Liver (tissue), 9 donors: Measurements from ENCODE around the gene ZNF836. TPM values are rescaled to one million over a fixed set of nuclear protein-coding genes. Genes with fewer than 3 reads are reported as not detected.

ENCODE experiments used
- DNase-seq: peaks from one replicate; pipeline ENCODE4 v3.0.0-alpha.2; 2017; ENCODE audit warnings: low spot score
- H3K27ac ChIP-seq, 2 donors: one replicate each; pipeline ENCODE4 v1.7.0; 2013; ENCODE audit warnings: inconsistent platforms in 2 of 2, low read length in 2 of 2, control low read depth in 1 of 2, low read depth in 1 of 2, mild to moderate bottlenecking in 1 of 2
- H3K27me3 ChIP-seq, 4 donors: one replicate each; pipeline versions ENCODE4 v1.6.1 to v1.7.0; 2013; ENCODE audit warnings: low read length in 3 of 4, inconsistent platforms in 1 of 4, mild to moderate bottlenecking in 1 of 4, moderate library complexity in 1 of 4; ENCODE audit not compliant: control insufficient read depth in 4 of 4, insufficient read depth in 4 of 4
- H3K36me3 ChIP-seq, 4 donors: one replicate each; pipeline versions ENCODE4 v1.6.1 to v1.7.0; 2013; ENCODE audit warnings: low read length in 3 of 4, mild to moderate bottlenecking in 3 of 4, low read depth in 1 of 4, moderate library complexity in 1 of 4; ENCODE audit not compliant: control insufficient read depth in 4 of 4, insufficient read depth in 3 of 4
- H3K4me1 ChIP-seq, 4 donors: one replicate each; pipeline versions ENCODE4 v1.6.1 to v1.7.0; 2013; ENCODE audit warnings: low read length in 3 of 4, mild to moderate bottlenecking in 3 of 4, moderate library complexity in 1 of 4; ENCODE audit not compliant: control insufficient read depth in 4 of 4, insufficient read depth in 4 of 4
- H3K4me3 ChIP-seq, 3 donors: one replicate each; pipeline versions ENCODE4 v1.6.1 to v1.7.0; 2013; ENCODE audit warnings: low read length in 3 of 3, control low read depth in 1 of 3, low read depth in 1 of 3, mild to moderate bottlenecking in 1 of 3
- H3K9ac ChIP-seq, 2 donors: one replicate each; pipeline ENCODE4 v1.7.0; 2013; ENCODE audit warnings: low read length in 2 of 2, mild to moderate bottlenecking in 2 of 2, moderate library complexity in 2 of 2, control low read depth in 1 of 2, low read depth in 1 of 2
- H3K9me3 ChIP-seq, 4 donors: one replicate each; pipeline versions ENCODE4 v1.6.1 to v1.7.0; 2013; ENCODE audit warnings: low read length in 3 of 4; ENCODE audit not compliant: control insufficient read depth in 4 of 4
- ATF3 ChIP-seq: IDR thresholded peaks from 2 replicates; pipeline ENCODE4 v1.6.1; 2016; ENCODE audit warnings: antibody characterized with exemption
- CTCF ChIP-seq: fragments of 150-350 bp; IDR thresholded peaks from 2 replicates; pipeline ENCODE4 v1.5.1; 2017; ENCODE audit warnings: improper control_type of control experiment, low read depth, low read length; ENCODE audit not compliant: missing input control
- EGR1 ChIP-seq, 2 donors: IDR thresholded peaks; 2 replicates each; pipeline ENCODE4 v1.6.1; 2016 to 2018; ENCODE audit warnings: antibody characterized with exemption in 2 of 2, low read depth in 2 of 2
- FOXA1 ChIP-seq: IDR thresholded peaks from 2 replicates; pipeline ENCODE4 v1.6.1; 2016; ENCODE audit warnings: antibody characterized with exemption
- FOXA2 ChIP-seq: IDR thresholded peaks from 2 replicates; pipeline ENCODE4 v1.6.1; 2016; ENCODE audit warnings: antibody characterized with exemption
- GABPA ChIP-seq, 2 donors: IDR thresholded peaks in 1 of 2; conservative IDR thresholded peaks in 1 of 2; 2 replicates each; pipeline ENCODE4 v1.6.1; 2016; ENCODE audit warnings: antibody characterized with exemption in 2 of 2, mild to moderate bottlenecking in 1 of 2, moderate library complexity in 1 of 2
- HNF4A ChIP-seq, 2 donors: conservative IDR thresholded peaks; 2 replicates each; pipeline ENCODE4 v1.6.1; 2016; ENCODE audit warnings: antibody characterized with exemption in 2 of 2, mild to moderate bottlenecking in 2 of 2
- HNF4G ChIP-seq: IDR thresholded peaks from 2 replicates; pipeline ENCODE4 v1.6.1; 2016; ENCODE audit warnings: antibody characterized with exemption
- JUND ChIP-seq, 2 donors: IDR thresholded peaks; 2 replicates each; pipeline ENCODE4 v1.6.1; 2016; ENCODE audit warnings: antibody characterized with exemption in 2 of 2
- MAX ChIP-seq: IDR thresholded peaks from 2 replicates; pipeline ENCODE4 v1.6.1; 2016; ENCODE audit warnings: antibody characterized with exemption
- NR2F2 ChIP-seq: IDR thresholded peaks from 2 replicates; pipeline ENCODE4 v1.6.1; 2016; ENCODE audit warnings: antibody characterized with exemption
- RAD21 ChIP-seq, 2 donors: IDR thresholded peaks; 2 replicates each; pipeline ENCODE4 v1.6.1; 2016; ENCODE audit warnings: antibody characterized with exemption in 2 of 2, mild to moderate bottlenecking in 2 of 2
- RXRA ChIP-seq, 2 donors: IDR thresholded peaks; 2 replicates each; pipeline ENCODE4 v1.6.1; 2017 to 2018; ENCODE audit warnings: antibody characterized with exemption in 2 of 2, mild to moderate bottlenecking in 1 of 2
- SP1 ChIP-seq: IDR thresholded peaks from 2 replicates; pipeline ENCODE4 v1.6.1; 2018; ENCODE audit warnings: antibody characterized with exemption, mild to moderate bottlenecking
- TAF1 ChIP-seq: conservative IDR thresholded peaks from 2 replicates; pipeline ENCODE4 v1.6.1; 2016; ENCODE audit warnings: antibody characterized with exemption, mild to moderate bottlenecking
- YY1 ChIP-seq: IDR thresholded peaks from 2 replicates; pipeline ENCODE4 v1.6.1; 2016; ENCODE audit warnings: antibody characterized with exemption, mild to moderate bottlenecking
- WGBS: extraction: QIAGEN DNeasy Blood & Tissue Kit; methylation state at CpG from one replicate; pipeline ENCODE4 v1.1.7; 2013; 5-methylcytosine and 5-hydroxymethylcytosine counted together
- polyA plus RNA-seq, 2 donors: library from polyadenylated mRNA; stranded (reverse) in 1 of 2; unstranded in 1 of 2; fragments of 200-250 nt in 1 of 2; fragments of >200 nt in 1 of 2; fragmentation: Nextera tagmentation in 1 of 2; extraction: Ambion mirVana in 1 of 2; gene quantifications; one replicate each; pipeline versions ENCODE4 v1.2.1 to v1.2.3, GENCODE V29; 2013 to 2015
- total RNA-seq, 2 donors: library from RNA; depleted of rRNA; stranded (reverse); fragments of >200 nt; gene quantifications; one replicate each; pipeline ENCODE4 v1.2.3, GENCODE V29; 2014
- TF ChIP-seq, protein P1 (sequence below): IDR thresholded peaks from 2 replicates; pipeline ENCODE4 v1.6.1; 2016; ENCODE audit warnings: antibody characterized with exemption, mild to moderate bottlenecking
- TF ChIP-seq, protein P2 (sequence below): IDR thresholded peaks from 2 replicates; pipeline ENCODE4 v1.6.1; 2016; ENCODE audit warnings: antibody characterized with exemption
- donor health status: healthy.
- donor health status: healthy.
- donor health status: healthy.
- donor health status: healthy.
- donor health status: healthy.

ZNF836 gene
- total and polyA plus RNA-seq, 4 donors, result 0.85 to 3.1 (median 1.8) TPM

DNA sequence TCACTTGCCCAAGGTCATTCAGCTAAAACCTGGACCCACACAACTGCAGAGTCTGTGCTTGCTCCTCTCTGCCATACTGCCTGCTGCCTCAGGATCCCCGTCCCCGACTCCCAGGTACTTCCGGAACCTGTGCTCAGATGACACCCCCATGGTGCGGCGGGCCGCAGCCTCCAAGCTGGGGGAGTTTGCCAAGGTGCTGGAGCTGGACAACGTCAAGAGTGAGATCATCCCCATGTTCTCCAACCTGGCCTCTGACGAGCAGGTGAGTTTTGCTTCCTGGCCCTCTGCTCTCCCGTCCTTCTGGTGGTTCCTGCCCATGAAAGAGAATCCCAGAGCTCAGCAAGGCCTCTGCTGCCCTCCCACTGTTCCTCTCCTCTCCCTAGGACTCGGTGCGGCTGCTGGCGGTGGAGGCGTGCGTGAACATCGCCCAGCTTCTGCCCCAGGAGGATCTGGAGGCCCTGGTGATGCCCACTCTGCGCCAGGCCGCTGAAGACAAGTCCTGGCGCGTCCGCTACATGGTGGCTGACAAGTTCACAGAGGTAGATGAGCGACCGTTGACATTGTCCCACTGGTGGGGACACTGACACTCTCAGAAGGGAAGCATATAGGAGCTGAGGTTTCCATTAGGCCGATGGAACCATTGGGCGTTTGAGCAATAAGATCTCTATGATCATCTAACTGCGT, 41.3 kb upstream of the ZNF836 start:
- Histone ChIP-seq H3K27ac (no peak overlapping the region), H3K27me3 (no peaks in the 10 kb centered on the region), H3K4me3 (no peak overlapping the region), H3K36me3 (peaks cover 37 to 90% (median 73%) of the 10 kb centered on the region in 4 donors), H3K9me3 (no peaks in the 10 kb centered on the region), H3K4me1 (no peaks in the 10 kb centered on the region), H3K9ac (no peak overlapping the region)
- DNase-seq, result no peak
- TF ChIP-seq TAF1 (no peak), SP1 (no peak), FOXA1 (no peak), GABPA (IDR thresholded peaks at IDR 0.05 in 1 of 2, conservative IDR thresholded peaks at IDR 0.05 in 1 of 2) (no peak), JUND (IDR thresholded peaks at IDR 0.05) (no peak), CTCF (no peak)
- TF ChIP-seq, protein P1, sequence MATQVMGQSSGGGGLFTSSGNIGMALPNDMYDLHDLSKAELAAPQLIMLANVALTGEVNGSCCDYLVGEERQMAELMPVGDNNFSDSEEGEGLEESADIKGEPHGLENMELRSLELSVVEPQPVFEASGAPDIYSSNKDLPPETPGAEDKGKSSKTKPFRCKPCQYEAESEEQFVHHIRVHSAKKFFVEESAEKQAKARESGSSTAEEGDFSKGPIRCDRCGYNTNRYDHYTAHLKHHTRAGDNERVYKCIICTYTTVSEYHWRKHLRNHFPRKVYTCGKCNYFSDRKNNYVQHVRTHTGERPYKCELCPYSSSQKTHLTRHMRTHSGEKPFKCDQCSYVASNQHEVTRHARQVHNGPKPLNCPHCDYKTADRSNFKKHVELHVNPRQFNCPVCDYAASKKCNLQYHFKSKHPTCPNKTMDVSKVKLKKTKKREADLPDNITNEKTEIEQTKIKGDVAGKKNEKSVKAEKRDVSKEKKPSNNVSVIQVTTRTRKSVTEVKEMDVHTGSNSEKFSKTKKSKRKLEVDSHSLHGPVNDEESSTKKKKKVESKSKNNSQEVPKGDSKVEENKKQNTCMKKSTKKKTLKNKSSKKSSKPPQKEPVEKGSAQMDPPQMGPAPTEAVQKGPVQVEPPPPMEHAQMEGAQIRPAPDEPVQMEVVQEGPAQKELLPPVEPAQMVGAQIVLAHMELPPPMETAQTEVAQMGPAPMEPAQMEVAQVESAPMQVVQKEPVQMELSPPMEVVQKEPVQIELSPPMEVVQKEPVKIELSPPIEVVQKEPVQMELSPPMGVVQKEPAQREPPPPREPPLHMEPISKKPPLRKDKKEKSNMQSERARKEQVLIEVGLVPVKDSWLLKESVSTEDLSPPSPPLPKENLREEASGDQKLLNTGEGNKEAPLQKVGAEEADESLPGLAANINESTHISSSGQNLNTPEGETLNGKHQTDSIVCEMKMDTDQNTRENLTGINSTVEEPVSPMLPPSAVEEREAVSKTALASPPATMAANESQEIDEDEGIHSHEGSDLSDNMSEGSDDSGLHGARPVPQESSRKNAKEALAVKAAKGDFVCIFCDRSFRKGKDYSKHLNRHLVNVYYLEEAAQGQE, result no peak
- WGBS, result 98% methylated on average over 25 of the region's 25 CpGs

DNA sequence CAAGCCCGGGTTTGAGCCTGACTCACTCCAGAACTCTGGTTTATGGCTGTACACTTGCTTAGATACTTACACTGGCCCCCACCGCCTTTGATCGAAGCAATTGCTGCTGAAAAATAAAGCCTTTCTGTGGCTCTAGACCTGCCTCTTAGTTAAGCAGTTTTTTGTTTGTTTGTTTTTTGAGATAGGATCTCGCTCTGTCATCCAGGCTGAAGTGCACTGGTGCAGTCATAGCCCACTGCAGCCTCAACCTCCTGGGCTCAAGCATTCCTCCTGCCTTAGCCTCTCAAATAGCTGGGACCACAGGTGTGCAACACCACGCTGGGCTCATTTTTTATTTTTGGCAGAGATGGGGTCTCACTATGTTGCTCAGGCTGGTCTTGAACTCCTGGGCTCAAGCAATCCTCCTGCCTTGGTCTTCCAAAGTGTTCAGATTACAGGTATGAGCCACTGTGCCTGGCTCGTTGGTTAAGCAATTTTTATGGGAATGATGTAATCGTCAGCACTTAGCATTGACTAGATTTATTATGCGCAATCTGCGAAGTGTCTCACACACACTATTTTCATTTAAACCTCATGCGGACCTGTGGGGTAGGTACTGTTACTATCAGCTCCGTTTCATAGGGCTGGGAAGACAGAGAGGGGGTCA, 40.6 kb upstream of the ZNF836 start:
- Histone ChIP-seq H3K9ac (no peak overlapping the region), H3K4me1 (no peaks in the 10 kb centered on the region), H3K9me3 (no peaks in the 10 kb centered on the region), H3K4me3 (no peak overlapping the region), H3K27ac (no peak overlapping the region), H3K36me3 (peaks cover 34 to 90% (median 73%) of the 10 kb centered on the region in 4 donors), H3K27me3 (no peaks in the 10 kb centered on the region)
- DNase-seq, result no peak
- 93% methylated on average over 11 of the region's 11 CpGs for WGBS
- TF ChIP-seq EGR1 (IDR thresholded peaks at IDR 0.05; ENCODE audit: low read depth in 2 of 2) (no peak), RXRA (IDR thresholded peaks at IDR 0.05) (no peak), RAD21 (IDR thresholded peaks at IDR 0.05) (no peak), FOXA2 (no peak), FOXA1 (no peak), NR2F2 (no peak), HNF4A (conservative IDR thresholded peaks at IDR 0.05) (no peak), YY1 (no peak), CTCF (no peak), HNF4G (no peak), MAX (no peak), TAF1 (no peak), ATF3 (no peak)
- TF ChIP-seq, protein P2, sequence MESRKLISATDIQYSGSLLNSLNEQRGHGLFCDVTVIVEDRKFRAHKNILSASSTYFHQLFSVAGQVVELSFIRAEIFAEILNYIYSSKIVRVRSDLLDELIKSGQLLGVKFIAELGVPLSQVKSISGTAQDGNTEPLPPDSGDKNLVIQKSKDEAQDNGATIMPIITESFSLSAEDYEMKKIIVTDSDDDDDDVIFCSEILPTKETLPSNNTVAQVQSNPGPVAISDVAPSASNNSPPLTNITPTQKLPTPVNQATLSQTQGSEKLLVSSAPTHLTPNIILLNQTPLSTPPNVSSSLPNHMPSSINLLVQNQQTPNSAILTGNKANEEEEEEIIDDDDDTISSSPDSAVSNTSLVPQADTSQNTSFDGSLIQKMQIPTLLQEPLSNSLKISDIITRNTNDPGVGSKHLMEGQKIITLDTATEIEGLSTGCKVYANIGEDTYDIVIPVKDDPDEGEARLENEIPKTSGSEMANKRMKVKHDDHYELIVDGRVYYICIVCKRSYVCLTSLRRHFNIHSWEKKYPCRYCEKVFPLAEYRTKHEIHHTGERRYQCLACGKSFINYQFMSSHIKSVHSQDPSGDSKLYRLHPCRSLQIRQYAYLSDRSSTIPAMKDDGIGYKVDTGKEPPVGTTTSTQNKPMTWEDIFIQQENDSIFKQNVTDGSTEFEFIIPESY, result no peak
